Activated naive CD4-positive, alpha-beta T cell treated with anti-CD3 and anti-CD28 coated beads, Interleukin-2, amount 10 ng/mL, durations not matched to agents 7 days and 5 days (primary cell): ENCODE measurements around the gene FCER2.
A peak's percentile ranks its signal among the peaks of the same experiment; 100 is the strongest.

Experiments
- CTCF ChIA-PET: fragments of 350-600 bp; sonication (Branson Sonifier 250); formaldehyde crosslinking; loops from one replicate; lab custom pipeline; 2021; ENCODE audit warnings: antibody characterized with exemption; lab: Charles Lee
- DNase-seq: peaks from one replicate; pipeline ENCODE4 v3.0.0-alpha.2; 2020
- H3K27ac Mint-ChIP-seq: one replicate; pipeline ENCODE4 v1.8.0; 2021; ENCODE audit warnings: mild to moderate bottlenecking, moderate library complexity, mixed read lengths
- H3K27me3 Mint-ChIP-seq: one replicate; pipeline ENCODE4 v1.8.0; 2021; ENCODE audit warnings: mild to moderate bottlenecking, mixed read lengths
- H3K36me3 Mint-ChIP-seq: one replicate; pipeline ENCODE4 v1.8.0; 2021; ENCODE audit warnings: mixed read lengths
- H3K4me1 Mint-ChIP-seq: one replicate; pipeline ENCODE4 v1.8.0; 2021; ENCODE audit warnings: mixed read lengths
- H3K4me3 Mint-ChIP-seq: one replicate; pipeline ENCODE4 v1.8.0; 2021; ENCODE audit warnings: mild to moderate bottlenecking, moderate library complexity, mixed read lengths
- H3K9me3 Mint-ChIP-seq: one replicate; pipeline ENCODE4 v1.8.0; 2021; ENCODE audit warnings: mixed read lengths

Gene FCER2

GRCh38 chr19:7638802-7639465 lies 63.0 kb downstream of the FCER2 start:
- H3K4me1 Mint-ChIP-seq, result peaks cover 37% of the 10 kb centered on the region

More at GRCh38 chr19:7638802-7639465, 63.0 kb downstream of the FCER2 start:
- H3K27ac Mint-ChIP-seq, result peak overlapping the region; percentile 45
- H3K9me3 Mint-ChIP-seq, result peaks cover 9% of the 10 kb centered on the region
- H3K27me3 Mint-ChIP-seq, result peaks cover 4% of the 10 kb centered on the region
- CTCF ChIA-PET, result interaction anchor here (0.6 to 1.4 kb wide), 2 partner anchors 13 to 71 kb away, joined by 4 to 9 read pairs; no protein-coding TSS in a partner anchor
- peaks cover 27% of the 10 kb centered on the region for H3K36me3 Mint-ChIP-seq
- DNase-seq, result no peak
- peak overlapping the region; percentile 56 for H3K4me3 Mint-ChIP-seq
